ENCODE data around the gene EMC8. TPM values are rescaled to one million over a fixed set of nuclear protein-coding genes. Genes with fewer than 3 reads are reported as not detected.

The EMC8 gene
- 32.6 and 34.2 TPM in 2 replicates for total RNA-seq (2013; cell fraction: nucleolus; rRNA removed)
- 29.4 and 29.7 TPM in 2 replicates for total RNA-seq (2014; rRNA removed)
- 27.0 and 30.1 TPM in 2 replicates for total RNA-seq (2014; rRNA removed; fragmentation: Illumina TruSeq; extraction: Trizol)
- total RNA-seq (2021), result 34.4 and 40.1 TPM in 2 replicates
- 8.0 TPM for polyA plus RNA-seq (2011; ENCODE audit: low read depth)
- 19.9 and 36.9 TPM in 2 replicates for polyA plus RNA-seq (2011; rRNA removed)
- polyA plus RNA-seq (2011; cell fraction: cytosol; rRNA removed), result 33.4 and 45.7 TPM in 2 replicates
- 30.6 and 33.4 TPM in 2 replicates for polyA plus RNA-seq (2011; cell fraction: nucleus; rRNA removed)
- polyA plus RNA-seq (2012), result 11.6 and 14.6 TPM in 2 replicates
- 14.9 and 17.8 TPM in 2 replicates for polyA plus RNA-seq (2014; fragmentation: Illumina TruSeq; extraction: Trizol)
- polyA plus RNA-seq (2014; fragmentation: Nextera tagmentation; extraction: Ambion mirVana), result 10 to 100 TPM in 1 of 2 experiments, 1 to 10 TPM in 1; 7.8 to 16.5 TPM
- polyA plus RNA-seq (2014; rRNA removed), result 45.2 and 50.9 TPM in 2 replicates
- polyA plus RNA-seq (2016; fragmentation: Nextera tagmentation; extraction: Ambion mirVana), result 10 to 100 TPM; 59.8 to 62.0 TPM
- 34.0 and 42.8 TPM in 2 replicates for polyA minus RNA-seq (2011; rRNA and poly(A)+ RNA removed)
- 17.5 and 20.7 TPM in 2 replicates for polyA minus RNA-seq (2011; cell fraction: cytosol; rRNA and poly(A)+ RNA removed)
- 14.7 and 35.0 TPM in 2 replicates for polyA minus RNA-seq (2011; cell fraction: nucleus; rRNA and poly(A)+ RNA removed)
- Bru-seq, nascent RNA, result percentile 70 among the genes with signal in this experiment
- BruChase-seq, experiment 1, labeled RNA remaining after a 6-hour chase, result percentile 71 among the genes with signal in this experiment
- percentile 71 among the genes with signal in this experiment for BruChase-seq, experiment 2, labeled RNA remaining after a 2-hour chase
- long read RNA-seq, experiment 1, transcript EMC8-201 (5 exons, 1,962 nt), result major isoform, 71 of 76 reads
- long read RNA-seq, experiment 1, partial matches to known transcripts, result 1 of 76 reads
- long read RNA-seq, experiment 1, other reads (novel, unspliced or antisense), result 0 of 76 reads
- long read RNA-seq, experiment 2, partial matches to known transcripts, result 0 of 9 reads
- long read RNA-seq, experiment 2, other reads (novel, unspliced or antisense), result 0 of 9 reads

GRCh38 chr16:85799497-85800320, at the start of gene EMC8, which contains the start of gene COX4I1:
Gene EMC8 (minus strand): TSS chr16:85799544. CDS start chr16:85799295, 249 bp downstream.
Gene COX4I1 (plus strand): TSS chr16:85799695. CDS start chr16:85801206, 1,511 bp downstream.
- CTCF ChIA-PET, result interaction anchor here (0.7 kb wide), 1 partner anchor 21 kb away, joined by 3 read pairs; no protein-coding TSS in a partner anchor
- Histone ChIP-seq H3K4me2 (ENCODE audit: control insufficient read depth, insufficient read depth) (peak within 1 kb of the TSS; percentile 70), H3K36me3 (ENCODE audit: control insufficient read depth in 2 of 2, insufficient read depth in 2 of 2, low read length in 1 of 2) (peaks cover 8 to 10% of the 10 kb centered on the region in 2 experiments), H4K20me1 (ENCODE audit: control insufficient read depth, insufficient read depth) (peaks cover 4% of the 10 kb centered on the region; the same call in 1 of the 2 replicates), H3K9me3 (replicated peaks; ENCODE audit: control insufficient read depth, insufficient read depth, low read length) (no peaks in the 10 kb centered on the region), H3K79me2 (ENCODE audit: control insufficient read depth, insufficient read depth, low read length) (peaks cover 73% of the 10 kb centered on the region), H3K4me3 (peak within 1 kb of the TSS; percentile 95), H3K4me1 (ENCODE audit: control insufficient read depth, insufficient read depth, low read length) (peaks cover 11% of the 10 kb centered on the region), H3K27ac (ENCODE audit: control insufficient read depth, insufficient read depth) (peak within 1 kb of the TSS; percentile 94), H3K9ac (ENCODE audit: control insufficient read depth, insufficient read depth, low read length) (peak within 1 kb of the TSS; percentile 96), H3K27me3 (replicated peaks in 1 of 2; ENCODE audit: control insufficient read depth in 2 of 2, insufficient read depth in 2 of 2, low read length in 1 of 2) (no peaks in the 10 kb centered on the region), H2AFZ (ENCODE audit: control insufficient read depth, low read depth, low read length) (peak within 1 kb of the TSS; percentile 68)
- FAIRE-seq, result peak; percentile 61
- intact Hi-C loops (cut with micrococcal nuclease; ENCODE audit: unreplicated experiment) (loop anchor here (2.0 kb wide), 1 partner anchor 43 kb away; no protein-coding TSS in a partner anchor), in situ Hi-C loops (cut with MboI) (loop anchor here (25.0 kb wide), 1 partner anchor 538 kb away; no protein-coding TSS in a partner anchor)
- POLR2A ChIA-PET, result no interaction called here
- BruUV-seq (replicated peaks), result no TSS peak
- 1% methylated on average over 78 of the region's 87 CpGs for WGBS (ENCODE audit: insufficient coverage, insufficient replicate concordance, low lambda C conversion rate, missing lambda C conversion rate)
- peak; percentile 63 for DNase-seq (ENCODE audit: low read depth, low spot score)
- SMC1A ChIA-PET (ENCODE audit: uncharacterized antibody, unreplicated experiment), result no interaction called here
- peak; percentile 95 for ATAC-seq
- RAD21 ChIA-PET (ENCODE audit: unreplicated experiment), result no interaction called here
- TF ChIP-seq MYB (IDR thresholded peaks at IDR 0.05; ENCODE audit: borderline replicate concordance, low read depth, low read length) (no peak), NKRF (conservative IDR thresholded peaks at IDR 0.05) (peak; percentile 42; the same call in 1 of the 2 replicates), NFYB (IDR thresholded peaks at IDR 0.05; ENCODE audit: insufficient read depth, low read depth, low read length) (no peak), PML (IDR thresholded peaks at IDR 0.05; ENCODE audit: low read length) (peak; percentile 73), ELK1 (IDR thresholded peaks at IDR 0.05; ENCODE audit: low read depth, low read length) (peak; percentile 81), RB1 (IDR thresholded peaks at IDR 0.05; ENCODE audit: borderline replicate concordance) (no peak), NR2F1 (conservative IDR thresholded peaks at IDR 0.05) (peak; percentile 92), EP300 (IDR thresholded peaks at IDR 0.05; ENCODE audit: borderline replicate concordance in 1 of 2, control insufficient read depth in 1 of 2, low read depth in 2 of 2, low read length in 2 of 2) (peak in 1 of 2 experiments; percentile 41; a peak in 1 of 4 replicates), TCF3 (IDR thresholded peaks at IDR 0.05; ENCODE audit: borderline replicate concordance, insufficient read depth, low read depth, low read length) (0 out of 2 replicates have a peak, but pooled peaks have one; percentile 64), HSF1 (IDR thresholded peaks at IDR 0.05; ENCODE audit: low read depth, low read length) (peak; percentile 60; the same call in 1 of the 2 replicates), FOS (IDR thresholded peaks at IDR 0.05; ENCODE audit: borderline replicate concordance, extremely low read depth, insufficient read length) (peak; percentile 5), ASH2L (IDR thresholded peaks at IDR 0.05; ENCODE audit: borderline replicate concordance, low read depth) (no peak), IRF4 (IDR thresholded peaks at IDR 0.05; ENCODE audit: low read depth, low read length) (no peak)

Measured in GM12878 (cell line).